GM23248 (cell line): Measurements from ENCODE around the gene IER3. TPM values are rescaled to one million over a fixed set of nuclear protein-coding genes. Genes with fewer than 3 reads are reported as not detected.

Experiments
- DNase-seq: peaks from one replicate; pipeline ENCODE4 v3.0.0-alpha.2; 2015
- H2AFZ ChIP-seq: fragments of 200-600 bp; sonication (generic); 2 replicates; pipeline ENCODE4 v1.6.1; 2016; ENCODE audit warnings: antibody characterized with exemption
- H3F3A ChIP-seq: fragments of 200-600 bp; sonication (generic); 2 replicates; pipeline ENCODE4 v1.6.1; 2016; ENCODE audit warnings: mild to moderate bottlenecking, antibody characterized with exemption, mixed run types; ENCODE audit not compliant: insufficient read depth
- H3K27ac ChIP-seq: fragments of 200-600 bp; sonication (generic); 2 replicates; pipeline ENCODE4 v1.5.1; 2016; ENCODE audit warnings: mild to moderate bottlenecking
- H3K27me3 ChIP-seq: fragments of 200-600 bp; sonication (generic); replicated peaks from 2 replicates; pipeline ENCODE4 v1.6.1; 2016; ENCODE audit warnings: mild to moderate bottlenecking; ENCODE audit not compliant: insufficient read depth
- H3K36me3 ChIP-seq: fragments of 200-600 bp; sonication (generic); 2 replicates; pipeline ENCODE4 v1.6.1; 2016; ENCODE audit warnings: low read depth, mild to moderate bottlenecking
- H3K4me1 ChIP-seq: fragments of 200-600 bp; sonication (generic); 2 replicates; pipeline ENCODE4 v1.6.1; 2016; ENCODE audit warnings: mild to moderate bottlenecking; ENCODE audit not compliant: insufficient read depth
- H3K4me2 ChIP-seq: fragments of 200-600 bp; sonication (generic); one replicate; pipeline ENCODE4 v1.6.1; 2016; ENCODE audit warnings: mild to moderate bottlenecking; ENCODE audit not compliant: unreplicated experiment
- H3K4me3 ChIP-seq: fragments of 200-600 bp; sonication (generic); 2 replicates; pipeline ENCODE4 v1.5.1; 2016; ENCODE audit warnings: mild to moderate bottlenecking
- H3K79me2 ChIP-seq: fragments of 200-600 bp; sonication (generic); 2 replicates; pipeline ENCODE4 v1.6.1; 2016; ENCODE audit warnings: mild to moderate bottlenecking; ENCODE audit not compliant: insufficient read depth
- H3K9ac ChIP-seq: fragments of 200-600 bp; sonication (generic); 2 replicates; pipeline ENCODE4 v1.6.1; 2016; ENCODE audit warnings: mild to moderate bottlenecking
- H3K9me2 ChIP-seq: fragments of 200-600 bp; sonication (generic); 2 replicates; pipeline ENCODE4 v1.6.1; 2016; ENCODE audit warnings: mixed run types, mild to moderate bottlenecking, moderate library complexity; ENCODE audit not compliant: insufficient read depth
- H3K9me3 ChIP-seq: fragments of 200-600 bp; sonication (generic); one replicate; pipeline ENCODE4 v1.6.1; 2017; ENCODE audit warnings: low read depth
- H4K20me1 ChIP-seq: fragments of 200-600 bp; sonication (generic); 2 replicates; pipeline ENCODE4 v1.6.0; 2016; ENCODE audit not compliant: insufficient read depth
- EZH2 ChIP-seq: fragments of 200-600 bp; sonication (generic); IDR thresholded peaks from 2 replicates; pipeline ENCODE4 v1.6.1; 2018; ENCODE audit warnings: antibody characterized with exemption, mild to moderate bottlenecking; ENCODE audit not compliant: insufficient read depth, poor library complexity, severe bottlenecking
- EZH2phosphoT487 ChIP-seq: fragments of 200-600 bp; sonication (generic); IDR thresholded peaks from 2 replicates; pipeline ENCODE4 v1.6.1; 2018; ENCODE audit warnings: antibody characterized with exemption, moderate library complexity, mild to moderate bottlenecking, low read depth; ENCODE audit not compliant: insufficient read depth
- WGBS, 2 experiments: methylation state at CpG; one replicate each; pipeline ENCODE4 v1.1.6; 2015 to 2017; ENCODE audit warnings: low lambda C conversion rate in 2 of 2, low coverage in 1 of 2; ENCODE audit errors: missing lambda C conversion rate in 2 of 2; 5-methylcytosine and 5-hydroxymethylcytosine counted together
- in situ Hi-C: fragments of 300-500 bp; cut with MboI; formaldehyde crosslinking; loops from 2 replicates; pipeline ENCODE4 v1.15.0; 2020
- polyA plus RNA-seq: library from polyadenylated mRNA; unstranded; fragments of >200 nt; fragmentation: Nextera tagmentation; extraction: Ambion mirVana; gene quantifications from 2 replicates; pipeline ENCODE4 v1.2.1, GENCODE V29; 2016
- total RNA-seq: library from RNA; depleted of rRNA; stranded (reverse); fragments of >200 nt; shearing (Covaris generic); gene quantifications from 2 replicates; pipeline ENCODE4 v1.2.3, GENCODE V29; 2014

Gene IER3
- total and polyA plus RNA-seq, 2 experiments from 2014 or later = 82.1 to 148 TPM

GRCh38 chr6:30781395-30781742 lies 37.0 kb upstream of the IER3 start:
- Histone ChIP-seq H3K4me1 (peaks cover 43% of the 10 kb centered on the region), H2AFZ (0 out of 2 replicates have a peak overlapping the region, but pooled peaks have one; percentile 1), H3K79me2 (no peaks in the 10 kb centered on the region), H3K36me3 (no peaks in the 10 kb centered on the region), H3K4me2 (peak overlapping the region; percentile 89), H3K9me3 (no peaks in the 10 kb centered on the region), H3K27me3 (no peaks in the 10 kb centered on the region), H3F3A (peaks cover 40% of the 10 kb centered on the region), H3K9me2 (no peaks in the 10 kb centered on the region), H3K27ac (peak overlapping the region; percentile 99), H3K9ac (peak overlapping the region; percentile 85), H4K20me1 (no peaks in the 10 kb centered on the region), H3K4me3 (peak overlapping the region; percentile 54)
- no peak for TF ChIP-seq EZH2
- in situ Hi-C loops = no loop called here
- peak; percentile 97 for DNase-seq
- 5 to 9% methylated on average over 4 of the region's 4 CpGs for WGBS, 2 experiments

- Histone ChIP-seq H3K9me2 (no peaks in the 10 kb centered on the region), H3K4me1 (peaks cover 43% of the 10 kb centered on the region), H4K20me1 (no peaks in the 10 kb centered on the region), H3K36me3 (no peaks in the 10 kb centered on the region), H3K79me2 (no peaks in the 10 kb centered on the region), H3K27ac (peak overlapping the region; percentile 99), H3K9me3 (no peaks in the 10 kb centered on the region), H3K4me3 (no peak overlapping the region), H3K27me3 (no peaks in the 10 kb centered on the region), H3K4me2 (peak overlapping the region; percentile 89), H3F3A (peaks cover 40% of the 10 kb centered on the region), H3K9ac (peak overlapping the region; percentile 85), H2AFZ (no peak overlapping the region)
- no peak for TF ChIP-seq EZH2
- TF ChIP-seq EZH2phosphoT487 = no peak
- WGBS, 2 experiments = 68 to 76% methylated on average over 1 of the region's 1 CpG
- in situ Hi-C loops = no loop called here
- DNase-seq = no peak
These were observed 36.2 kb upstream of the IER3 start for GRCh38 chr6:30780642-30780920.

GRCh38 chr6:30779850-30780641 lies 35.7 kb upstream of the IER3 start:
- no peaks in the 10 kb centered on the region for H3K9me3 ChIP-seq
- no peak overlapping the region for H3K4me3 ChIP-seq
- peak overlapping the region; percentile 99 for H3K27ac ChIP-seq
- H3K9ac ChIP-seq = peak overlapping the region; percentile 67
- H2AFZ ChIP-seq = peak overlapping the region; percentile 70; the same call in 1 of the 2 replicates
- no peaks in the 10 kb centered on the region for H4K20me1 ChIP-seq
- in situ Hi-C loops = no loop called here
- no peak for DNase-seq
- peaks cover 43% of the 10 kb centered on the region for H3K4me1 ChIP-seq
- 95 to 97% methylated on average over 10 of the region's 10 CpGs for WGBS, 2 experiments
- H3K27me3 ChIP-seq = no peaks in the 10 kb centered on the region
- no peaks in the 10 kb centered on the region for H3K79me2 ChIP-seq
- peaks cover 40% of the 10 kb centered on the region for H3F3A ChIP-seq
- no peaks in the 10 kb centered on the region for H3K36me3 ChIP-seq
- no peak for TF ChIP-seq EZH2
- TF ChIP-seq EZH2phosphoT487 = no peak
- peak overlapping the region; percentile 69 for H3K4me2 ChIP-seq
- H3K9me2 ChIP-seq = no peaks in the 10 kb centered on the region

- H3K9ac ChIP-seq = no peak overlapping the region
- peak overlapping the region; percentile 75 for H3K27ac ChIP-seq
These were observed 33.8 kb upstream of the IER3 start for GRCh38 chr6:30778001-30778635.

More at GRCh38 chr6:30778001-30778635, 33.8 kb upstream of the IER3 start:
- H3K4me1 ChIP-seq = peaks cover 40% of the 10 kb centered on the region
- H3K4me3 ChIP-seq = no peak overlapping the region
- H3K9me3 ChIP-seq = no peaks in the 10 kb centered on the region
- no peak for TF ChIP-seq EZH2
- no peak for TF ChIP-seq EZH2phosphoT487
- H3F3A ChIP-seq = peaks cover 37% of the 10 kb centered on the region
- no peaks in the 10 kb centered on the region for H3K79me2 ChIP-seq
- H2AFZ ChIP-seq = no peak overlapping the region
- 90 to 95% methylated on average over 3 of the region's 3 CpGs for WGBS, 2 experiments
- H3K36me3 ChIP-seq = no peaks in the 10 kb centered on the region
- no peaks in the 10 kb centered on the region for H3K27me3 ChIP-seq
- H3K9me2 ChIP-seq = no peaks in the 10 kb centered on the region
- H3K4me2 ChIP-seq = no peak overlapping the region
- H4K20me1 ChIP-seq = no peaks in the 10 kb centered on the region
- in situ Hi-C loops = no loop called here
- DNase-seq = no peak
